T-helper 2 cell (primary cell): Measurements from ENCODE around the gene PFDN2.
A peak's percentile ranks its signal among the peaks of the same experiment; 100 is the strongest.
"Not testable (repeated sequence)": the region's sequence is repeated elsewhere in the genome, so short reads cannot be mapped to it uniquely, and the experiment has no call there.

Experiments
- DNase-seq, 5 experiments: peaks; one replicate each; pipeline versions ENCODE4 v3.0.0 to v3.0.0-alpha.2; 2012 to 2022

The PFDN2 gene

DNA sequence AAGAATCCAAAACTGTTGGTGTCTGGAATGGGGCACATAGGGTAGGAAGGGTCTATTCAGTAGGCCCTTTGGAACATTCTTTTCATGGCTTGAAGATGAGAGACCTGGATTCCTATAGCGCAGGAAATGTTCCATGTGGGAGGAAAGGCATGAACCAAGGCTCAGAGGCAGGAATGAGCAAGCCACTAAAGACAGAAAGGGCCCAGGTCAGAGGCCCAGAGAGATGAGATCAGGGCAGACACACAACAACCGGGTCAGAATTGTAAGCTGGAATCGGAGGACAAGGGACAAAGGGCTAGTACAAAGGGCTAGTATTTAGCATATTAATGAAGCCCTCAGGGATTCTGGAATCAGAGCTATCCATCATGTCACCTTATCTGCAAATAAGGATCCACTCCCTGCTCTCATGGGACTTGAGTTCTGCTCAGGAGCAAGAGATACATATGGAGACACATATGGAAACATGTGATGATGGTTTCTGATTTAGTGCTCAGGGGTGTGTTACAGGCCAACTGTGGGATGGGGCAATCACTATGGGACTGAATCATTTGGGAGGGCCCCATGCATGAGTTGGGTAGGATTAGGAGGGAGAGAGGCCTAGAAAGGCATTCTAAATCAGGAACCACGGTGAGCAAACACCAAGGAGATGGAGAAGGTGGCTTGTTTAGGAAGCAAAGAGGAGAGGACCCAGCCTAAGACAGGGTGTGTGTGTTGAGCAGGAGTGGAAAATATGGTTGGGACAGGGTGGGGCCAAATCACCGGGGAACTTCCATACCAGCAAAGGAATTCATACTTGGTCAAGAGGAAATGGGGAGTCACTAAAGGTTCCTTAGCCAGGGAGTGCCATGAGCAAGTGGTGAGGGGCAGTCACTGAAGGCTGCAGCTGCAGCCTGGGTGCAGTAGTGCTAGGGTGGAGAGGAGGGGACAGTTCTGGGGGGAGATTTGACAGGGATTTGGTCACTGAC, 37.1 kb downstream of the PFDN2 start:
- DNase-seq: no peak

DNA sequence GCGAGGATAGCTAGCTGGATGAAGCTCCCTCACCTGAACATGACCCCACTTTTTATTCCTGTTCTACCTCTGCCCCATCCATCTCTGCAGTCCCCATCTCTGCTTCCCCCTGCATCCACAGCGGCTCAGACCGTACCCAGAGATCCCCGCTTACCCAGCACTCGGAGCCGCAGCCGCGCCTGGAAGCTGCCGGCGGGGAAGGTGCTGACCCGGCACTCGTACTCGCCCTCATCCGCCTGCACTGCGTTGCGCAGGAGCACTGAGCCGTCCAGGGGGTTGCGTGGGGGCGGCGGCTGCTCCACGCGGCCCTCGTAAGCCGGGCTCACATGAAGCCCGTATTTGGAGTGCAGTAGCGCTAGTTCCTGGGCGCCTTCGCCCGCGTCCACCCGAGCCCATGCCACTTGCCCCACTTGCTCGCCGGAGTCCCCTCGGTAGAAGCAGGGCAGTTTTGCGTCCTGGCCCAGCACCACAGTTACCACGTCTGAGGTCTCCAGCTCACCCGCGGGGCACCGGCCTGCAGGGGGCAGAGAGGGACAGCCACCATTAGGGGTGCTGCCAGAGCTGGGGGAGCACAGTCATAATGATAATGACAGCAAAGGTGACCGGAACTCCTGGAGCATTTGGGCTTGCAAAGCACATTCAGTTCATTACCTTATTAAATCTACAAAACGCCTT, 38.3 kb downstream of the PFDN2 start:
- DNase-seq: no peak

DNA sequence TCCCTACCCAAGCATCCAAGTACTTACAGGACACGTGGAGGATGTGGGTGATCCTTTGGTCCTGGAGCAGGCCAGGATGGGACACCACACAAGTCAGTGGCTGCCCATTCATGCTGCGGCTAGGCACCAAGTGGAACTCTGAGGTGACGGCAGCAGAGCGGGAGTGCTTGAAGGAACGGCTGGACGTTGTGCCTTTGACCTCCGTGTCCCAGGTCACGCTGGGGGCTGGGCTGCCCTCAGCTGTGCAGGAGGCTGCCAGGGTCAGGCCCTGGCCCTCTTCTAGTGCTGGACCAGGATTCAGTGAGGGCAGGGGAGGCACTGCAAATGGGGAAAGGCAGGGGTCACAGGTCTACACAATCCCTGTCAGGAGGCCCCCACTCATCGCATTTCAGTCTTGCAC, 40.4 kb downstream of the PFDN2 start:
- DNase-seq: no peak

DNA sequence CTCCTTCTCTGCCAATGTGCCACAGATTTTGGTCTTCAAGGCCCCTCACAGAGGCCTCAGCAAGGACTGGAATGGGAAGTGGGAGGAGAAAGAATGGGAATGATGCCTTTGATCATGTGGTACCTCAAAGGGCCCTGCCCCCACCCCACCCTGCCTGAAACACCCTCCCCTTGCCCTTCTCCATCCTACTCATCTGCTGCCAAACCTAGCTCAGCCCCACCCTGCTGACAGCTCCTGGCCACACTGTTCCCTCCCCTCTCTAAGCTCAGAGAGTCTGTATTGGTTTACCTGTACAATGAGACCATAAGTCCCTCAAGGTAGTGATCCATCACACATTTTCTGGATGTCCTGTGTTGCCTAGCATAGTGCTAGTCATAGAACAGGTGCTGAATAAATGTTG, 41.4 kb downstream of the PFDN2 start:
- DNase-seq: no peak

DNA sequence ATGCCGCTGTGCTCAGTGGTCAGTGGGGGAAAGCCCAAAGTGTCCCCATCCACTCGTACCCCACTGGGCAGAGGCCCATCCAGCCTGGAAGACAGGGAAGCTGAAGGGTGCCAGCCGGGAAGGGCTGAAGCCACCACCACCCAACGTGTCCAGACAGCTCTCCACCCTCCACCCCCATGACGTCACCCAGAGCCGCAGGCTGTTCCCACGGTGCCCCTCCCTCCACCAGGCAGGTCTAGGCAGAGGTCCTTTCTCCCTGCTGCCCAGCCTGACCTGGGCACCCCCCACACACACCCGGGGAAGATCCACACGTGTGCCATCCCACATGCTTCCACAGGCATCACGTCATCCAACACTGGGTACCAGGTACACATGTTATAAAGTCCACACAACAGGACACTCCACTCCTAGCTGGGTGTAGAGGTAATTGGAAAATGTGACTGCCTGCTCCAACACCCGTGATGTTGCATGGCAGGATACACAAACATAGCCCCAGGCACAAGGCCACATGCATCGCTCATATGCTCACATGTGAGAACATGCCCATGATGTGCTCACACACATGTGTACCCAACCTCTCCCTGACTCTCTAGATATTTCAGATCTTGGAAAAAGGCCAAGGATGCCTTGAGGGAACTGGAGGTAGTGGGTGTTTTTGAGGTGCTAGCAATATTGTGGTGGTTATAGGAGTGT, 43.0 kb downstream of the PFDN2 start:
- no peak for DNase-seq

DNA sequence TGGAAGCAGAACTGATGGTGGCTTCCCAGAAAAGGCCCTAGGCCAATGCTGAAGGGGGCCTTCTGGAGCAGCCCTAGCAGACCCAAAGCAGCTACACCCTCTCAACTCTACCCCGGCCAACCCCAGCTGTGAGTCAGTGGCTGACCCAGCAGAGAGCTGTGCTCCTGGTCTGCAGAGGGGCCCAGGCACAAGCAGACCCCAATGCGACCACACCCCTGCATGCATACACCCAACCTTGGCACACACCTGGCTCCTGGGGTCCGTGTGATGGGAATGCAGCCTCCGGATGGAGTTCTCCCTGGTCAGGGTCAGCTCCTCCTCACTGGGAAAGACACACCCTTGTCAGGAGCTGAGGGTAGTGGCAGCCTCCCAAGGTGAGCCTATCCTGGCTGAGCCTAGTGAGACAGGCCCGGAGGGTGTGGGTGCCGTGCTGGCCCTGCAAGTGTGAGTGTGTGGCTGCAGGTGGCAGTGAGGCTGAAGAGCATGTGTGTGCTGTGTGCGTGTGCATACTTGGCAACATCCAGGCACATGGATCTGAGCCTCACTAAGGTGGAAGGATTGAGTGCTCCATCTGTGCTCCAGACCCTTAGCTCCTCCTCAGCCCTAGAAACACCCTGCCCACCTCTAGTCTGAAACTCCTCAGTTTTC, 44.2 kb downstream of the PFDN2 start:
- no peak for DNase-seq

DNA sequence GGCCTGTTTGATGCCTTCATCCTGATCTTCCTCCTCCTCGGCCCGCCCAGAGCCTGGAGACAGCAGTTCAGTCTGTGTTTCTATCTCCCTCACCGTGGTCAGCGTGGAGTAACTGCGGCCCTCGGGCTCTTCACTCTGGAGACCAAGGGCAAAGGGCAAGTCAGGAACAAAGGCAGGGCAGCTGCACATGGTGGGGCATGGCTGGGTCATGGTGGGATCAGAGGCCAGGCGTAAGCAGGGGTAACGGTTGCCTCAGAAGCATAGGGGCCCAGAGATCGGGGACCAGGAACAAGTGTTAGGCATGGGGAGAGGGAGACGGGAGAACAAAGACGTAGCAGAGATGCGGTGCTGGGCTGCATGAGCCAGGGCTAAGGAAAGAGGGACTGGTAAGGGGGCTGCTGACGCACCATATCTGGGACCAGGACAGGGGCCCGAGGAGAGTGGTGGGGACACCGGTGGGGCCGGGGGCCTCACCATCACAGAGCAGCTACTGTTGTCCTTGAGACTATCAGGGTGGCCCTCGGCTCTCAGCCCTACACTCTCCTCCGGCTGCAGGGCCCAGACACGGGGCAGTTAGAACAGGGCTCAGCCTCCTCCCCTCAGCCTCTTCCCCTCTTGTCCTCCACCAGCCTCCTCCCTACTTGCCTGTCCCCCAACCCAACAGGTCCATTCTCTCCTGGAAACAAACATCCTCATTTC, 44.9 kb downstream of the PFDN2 start:
- DNase-seq: no peak

DNA sequence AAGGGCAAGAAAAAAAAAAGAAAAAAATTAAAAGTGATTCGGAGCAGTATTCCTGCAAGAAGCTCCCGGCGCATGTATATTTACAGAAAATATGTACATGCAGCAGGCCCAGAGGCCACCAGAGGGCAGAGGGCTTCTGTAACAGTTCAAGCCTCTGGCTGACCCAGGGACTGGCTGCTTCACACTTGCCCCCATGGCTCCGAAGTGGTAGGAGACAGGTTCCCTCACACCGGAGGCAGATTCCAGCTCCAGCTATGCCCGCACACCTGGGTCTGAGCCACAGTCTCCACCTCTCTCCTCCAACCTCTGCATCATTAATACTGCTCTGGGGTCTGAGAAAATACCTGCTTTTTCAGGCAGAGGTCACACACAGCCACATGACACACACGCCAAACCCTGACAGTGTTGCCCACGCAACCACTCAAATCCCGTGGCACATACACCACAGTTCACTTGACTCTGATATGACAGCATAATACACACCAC, 45.9 kb downstream of the PFDN2 start:
- DNase-seq: peak in 3 of 5 experiments; percentile 26 to 58 (median 27)

DNA sequence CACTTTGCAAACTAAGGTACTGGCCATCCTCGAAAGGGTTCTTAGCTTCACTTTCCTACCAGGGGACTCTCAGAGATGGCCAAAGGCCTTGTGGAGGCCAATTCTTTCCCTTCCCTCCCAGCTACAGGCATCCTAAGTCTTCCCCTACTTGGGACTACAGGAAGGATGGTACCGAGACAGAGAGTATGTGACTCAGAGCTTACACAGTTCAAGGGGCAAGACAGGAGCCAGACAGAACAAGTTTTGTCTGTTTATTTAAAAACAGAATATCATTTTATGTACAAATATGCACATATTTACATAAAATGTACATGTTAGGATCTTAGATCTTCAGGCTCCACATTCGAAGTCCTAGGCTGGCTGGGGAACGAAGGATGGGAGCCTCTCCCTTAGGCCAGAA, 47.1 kb downstream of the PFDN2 start:
- no peak for DNase-seq

DNA sequence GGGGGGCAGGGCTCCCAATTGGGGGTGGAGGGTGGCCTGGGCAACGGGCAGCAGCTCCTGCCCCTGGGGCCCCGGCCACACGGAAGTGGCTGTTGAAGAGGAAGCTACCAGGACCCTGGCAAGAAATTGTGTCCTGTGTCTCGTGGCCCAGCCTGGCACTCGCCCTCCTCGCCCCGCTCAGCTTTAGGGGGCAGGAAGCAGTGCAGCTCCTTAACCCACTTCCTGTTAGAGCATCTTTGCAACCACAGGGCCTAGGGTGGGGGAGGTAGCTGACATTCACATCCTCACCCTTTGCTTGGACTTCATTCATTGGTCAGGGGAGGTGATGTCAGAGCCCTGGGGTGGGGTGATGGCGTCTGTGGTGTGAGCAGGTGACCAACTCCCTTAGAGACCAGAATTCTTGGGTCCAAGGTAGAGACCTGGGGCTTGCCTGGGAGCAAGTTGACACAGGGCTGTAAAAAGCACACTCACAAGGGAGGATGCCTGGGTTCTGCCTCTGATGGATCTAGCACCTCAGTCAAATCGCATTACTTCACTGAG, 48.0 kb downstream of the PFDN2 start, which contains the start of gene ARHGAP30:
Gene ARHGAP30, minus strand, starts transcription at position 161 of the 540 bp plus-strand sequence. CDS start 267 bp downstream, outside the sequence.
- DNase-seq: peak; percentile 39 to 99 (median 72)

DNA sequence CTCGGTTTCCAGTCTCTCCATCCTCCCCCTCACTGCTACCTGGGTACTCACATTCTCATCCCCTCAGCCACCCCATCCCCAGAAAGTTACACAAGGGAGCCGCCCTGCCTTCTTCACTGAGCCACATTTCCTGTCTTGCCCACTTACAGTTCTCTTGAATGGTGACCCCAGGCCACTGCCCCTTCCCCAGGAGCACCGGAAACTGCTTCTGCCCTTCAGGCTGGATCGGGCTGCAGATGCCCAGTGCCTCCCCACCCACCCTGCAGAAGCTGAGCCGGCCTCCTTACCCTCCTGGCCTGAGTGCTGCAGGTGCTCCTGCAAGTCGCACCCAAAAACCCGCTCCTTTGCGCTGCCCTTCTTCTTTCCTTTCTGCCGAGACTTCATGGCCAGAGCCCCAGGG, 48.6 kb downstream of the PFDN2 start:
- peak in 1 of 5 experiments; percentile 43 for DNase-seq

DNA sequence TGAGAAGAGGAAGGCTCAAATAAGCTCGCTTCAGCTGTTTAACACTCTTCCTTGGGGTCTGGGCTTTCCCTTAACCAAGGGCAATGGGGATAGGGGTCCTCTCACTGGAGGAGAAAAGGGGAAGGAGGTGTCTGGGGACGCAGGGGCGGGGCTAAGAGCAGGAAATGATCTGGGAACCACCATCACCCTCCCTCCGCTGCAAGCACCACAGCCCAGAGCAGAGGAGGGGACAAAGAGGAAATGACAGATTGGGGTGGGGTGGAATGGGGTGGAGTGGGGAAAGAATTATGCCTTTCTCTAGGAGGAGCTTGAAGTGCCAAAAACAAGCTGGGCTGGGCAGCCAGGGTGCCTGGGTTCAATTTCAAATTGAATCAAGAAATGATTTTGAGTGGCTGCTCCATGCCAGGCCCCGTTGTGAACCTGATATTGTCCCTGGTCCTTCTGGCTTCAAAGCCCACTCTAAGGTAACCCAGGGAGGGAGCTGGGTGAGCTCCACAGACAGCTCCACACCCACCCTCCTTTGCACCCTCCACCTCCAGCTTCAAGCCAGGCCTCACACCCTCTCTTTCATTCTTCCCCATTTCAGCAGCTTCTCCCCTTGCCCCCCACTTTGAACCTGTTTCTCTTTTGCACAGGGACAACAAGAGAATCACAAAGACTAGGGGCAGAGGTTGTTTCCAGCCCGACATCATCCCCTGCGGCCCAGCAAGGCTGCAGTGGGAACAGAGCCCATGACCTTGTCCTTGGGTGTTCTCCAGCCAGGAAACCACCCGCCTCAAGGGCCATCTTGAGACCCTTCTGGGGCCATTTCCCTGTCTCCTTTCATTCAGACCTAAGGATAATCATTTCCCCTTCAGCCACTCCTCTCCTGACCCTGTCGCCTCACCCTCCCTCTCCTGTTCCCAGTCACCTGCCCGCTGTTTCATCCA, 49.3 kb downstream of the PFDN2 start:
- DNase-seq: peak; percentile 49 to 94 (median 76)

DNA sequence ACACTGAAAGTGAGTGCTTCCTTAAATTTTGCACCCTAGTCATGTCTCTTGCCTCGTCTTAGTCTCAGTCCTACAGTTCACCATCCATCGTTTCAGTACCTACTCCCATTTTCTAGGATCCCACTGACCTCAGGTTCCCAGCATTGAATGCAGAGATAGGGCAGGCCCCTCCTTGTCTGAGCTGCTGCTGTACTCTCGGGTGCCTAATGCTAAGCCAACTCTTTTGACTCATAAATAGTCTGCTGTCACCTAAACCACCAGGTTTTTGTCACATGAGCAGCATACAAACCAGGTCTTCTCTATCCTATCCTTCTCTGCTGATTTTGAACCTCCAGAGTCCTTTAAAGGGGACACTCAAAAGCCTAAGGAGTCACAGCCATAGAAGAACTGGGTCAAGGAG, 51.1 kb downstream of the PFDN2 start:
- peak in 1 of 5 experiments; percentile 66 for DNase-seq

DNA sequence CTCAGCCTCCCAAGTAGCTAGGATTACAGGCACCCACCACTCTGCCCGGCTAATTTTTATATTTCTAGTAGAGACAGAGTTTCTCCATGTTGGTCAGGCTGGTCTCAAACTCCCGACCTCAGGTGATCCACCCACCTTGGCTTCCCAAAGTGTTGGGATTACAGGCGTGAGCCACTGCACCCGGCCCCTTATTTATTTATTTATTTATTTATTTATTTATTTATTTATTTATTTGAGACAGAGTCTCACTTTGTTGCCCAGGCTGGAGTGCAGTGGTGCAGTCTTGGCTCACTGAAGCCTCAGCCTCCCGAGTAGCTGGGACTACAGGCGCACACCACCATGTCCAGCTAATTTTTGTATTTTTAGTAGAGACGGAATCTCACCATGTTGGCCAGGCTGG, 52.2 kb downstream of the PFDN2 start:
- not testable (repeated sequence) for DNase-seq

DNA sequence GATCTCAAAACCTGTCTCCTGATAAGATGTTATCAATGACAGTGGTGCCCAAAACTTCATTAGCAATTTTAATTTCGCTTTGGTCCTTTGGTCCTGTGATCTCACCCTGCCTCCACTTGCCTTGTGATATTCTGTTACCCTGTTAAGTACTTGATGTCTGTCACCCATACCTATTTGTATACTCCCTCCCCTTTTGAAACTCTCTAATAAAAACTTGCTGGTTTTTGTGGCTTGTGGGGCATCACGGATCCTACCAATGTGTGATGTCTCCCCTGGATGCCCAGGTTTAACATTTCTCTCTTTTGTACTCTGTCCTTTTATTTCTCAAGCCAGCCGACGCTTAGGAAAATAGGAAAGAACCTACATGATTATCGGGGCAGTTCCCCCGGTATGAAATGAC, 53.9 kb downstream of the PFDN2 start:
- not testable (repeated sequence) for DNase-seq

DNA sequence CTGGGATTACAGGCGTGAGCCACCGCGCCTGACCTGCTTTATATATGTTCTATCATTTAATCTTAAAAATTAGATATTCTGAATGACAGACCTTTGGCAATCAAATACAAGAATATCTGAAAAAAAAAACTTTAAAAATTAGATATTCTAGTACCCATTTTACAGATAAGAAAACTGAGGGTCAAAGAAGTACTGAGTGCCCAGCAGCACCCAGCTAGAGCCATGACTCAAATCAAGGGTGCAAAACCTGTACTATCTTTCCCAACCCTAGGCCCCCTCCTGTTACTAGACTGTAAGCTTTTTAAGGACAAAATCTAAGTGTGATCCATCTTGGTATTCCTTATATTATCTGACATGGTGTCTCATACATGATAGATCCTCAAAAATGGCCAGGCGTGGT, 56.4 kb downstream of the PFDN2 start:
- no peak for DNase-seq

DNA sequence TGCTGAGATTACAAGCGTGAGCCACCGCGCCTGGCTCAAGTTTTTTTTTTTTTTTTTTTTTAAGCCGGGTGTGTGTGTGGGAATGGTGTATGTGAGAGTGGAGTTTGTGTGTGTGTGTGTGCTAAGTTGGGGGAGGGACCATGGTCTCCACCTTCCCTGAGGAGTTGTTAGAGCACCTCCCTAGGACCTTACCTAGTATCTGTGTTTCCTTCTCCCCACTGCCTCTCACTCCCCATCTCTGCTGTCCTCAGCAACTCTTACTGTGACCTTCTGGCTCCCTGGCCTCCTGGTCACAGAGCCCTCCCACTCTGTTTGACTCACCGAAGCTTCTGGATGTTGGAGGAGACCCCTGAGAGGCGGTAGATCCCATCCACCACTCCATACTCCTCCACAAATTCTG, 58.5 kb downstream of the PFDN2 start:
- DNase-seq: no peak

DNA sequence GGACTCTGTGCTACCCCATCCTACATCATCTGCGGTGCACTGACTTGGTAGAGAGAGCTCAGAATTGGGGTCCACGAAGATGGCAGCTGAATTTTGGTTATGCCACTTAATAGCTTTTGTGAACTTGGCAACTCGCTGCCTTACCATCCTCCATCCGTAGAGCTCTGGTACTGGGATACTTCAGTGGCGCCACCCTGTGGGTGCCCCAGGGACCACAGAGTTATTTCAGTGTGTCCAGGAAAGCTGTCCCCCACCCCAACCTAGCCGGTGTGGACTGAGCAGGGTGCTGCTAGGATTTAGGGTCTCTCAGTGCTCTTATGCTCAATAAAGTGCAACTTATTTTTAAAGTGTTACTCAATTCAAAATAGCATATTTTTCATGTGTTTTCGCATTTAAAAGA, 63.0 kb downstream of the PFDN2 start:
- no peak for DNase-seq

DNA sequence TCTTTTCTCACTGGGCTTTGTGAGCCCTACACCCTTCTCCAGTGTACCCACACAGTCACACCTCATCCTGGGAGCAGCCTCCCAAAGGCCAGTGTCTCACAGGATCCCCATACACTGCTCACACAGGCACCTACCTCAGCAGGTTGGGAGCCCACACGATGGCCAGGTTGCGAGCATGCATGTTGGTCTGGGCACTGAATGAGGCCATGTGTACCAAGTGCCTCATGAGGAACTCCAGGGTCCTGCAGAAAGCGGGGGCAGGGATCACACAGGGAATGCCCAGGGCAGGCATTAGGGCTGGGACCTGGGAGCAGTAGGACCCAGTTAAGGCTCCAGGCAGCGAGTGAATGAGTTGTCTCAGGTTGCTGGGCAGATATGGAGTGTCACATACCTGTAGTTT, 63.6 kb downstream of the PFDN2 start:
- DNase-seq: no peak

DNA sequence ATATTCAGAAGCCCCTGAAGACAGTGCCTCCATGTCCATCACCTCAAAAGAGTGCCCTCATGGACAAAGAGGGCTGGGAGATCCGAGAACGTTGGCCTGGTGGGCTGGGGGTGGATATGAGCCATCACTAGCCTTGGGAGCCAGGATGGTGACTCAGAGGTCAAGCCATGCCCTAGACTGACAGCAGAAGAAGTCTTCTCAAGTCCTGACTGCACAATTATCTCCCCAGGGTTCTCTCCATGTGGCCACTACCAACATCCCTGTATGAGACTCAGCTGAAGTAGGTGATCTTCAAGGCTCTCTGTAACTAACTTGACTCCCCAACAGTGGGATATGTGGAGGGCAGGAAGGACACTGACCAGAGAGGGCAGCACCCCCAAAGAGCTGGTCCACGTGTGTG, 64.9 kb downstream of the PFDN2 start:
- DNase-seq: no peak
